ENCODE measurements around the gene ATOSB.
A peak's percentile ranks its signal among the peaks of the same experiment; 100 is the strongest.

Gene ATOSB

DNA sequence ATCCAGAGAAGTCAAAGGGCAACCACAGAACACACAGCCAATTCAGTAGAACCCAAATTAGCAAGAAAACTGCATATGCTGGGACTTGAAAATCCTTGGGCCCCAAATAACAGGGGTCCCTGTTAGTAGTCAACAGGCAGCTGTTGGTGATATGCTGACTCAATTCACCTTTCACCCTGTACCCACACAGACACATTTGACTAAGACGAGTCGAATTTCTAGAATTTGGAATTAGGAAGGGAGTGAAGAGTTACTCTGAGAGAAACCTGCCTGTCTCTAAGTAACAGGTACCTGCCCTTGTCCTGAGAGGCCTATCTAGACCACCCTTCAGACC, 42.4 kb downstream of the ATOSB start:
- Histone ChIP-seq H3K4me3 (ENCODE audit: low read length, poor library complexity, severe bottlenecking) (peak overlapping the region; percentile 95), H3K4me1 (ENCODE audit: insufficient read depth, low read length, poor library complexity, severe bottlenecking) (peaks cover 55% of the 10 kb centered on the region), H3K4me2 (ENCODE audit: low read depth, low read length, poor library complexity, severe bottlenecking) (peak overlapping the region; percentile 55), H4K20me1 (ENCODE audit: insufficient read depth, low read length, poor library complexity, severe bottlenecking) (peaks cover 45% of the 10 kb centered on the region), H2AFZ (ENCODE audit: low read length) (no peak overlapping the region), H3K9ac (ENCODE audit: low read depth, low read length, poor library complexity, severe bottlenecking) (peak overlapping the region; percentile 39), H3K36me3 (ENCODE audit: insufficient read depth, low read length) (peaks cover 9% of the 10 kb centered on the region; the same call in 1 of the 2 replicates), H3K79me2 (ENCODE audit: insufficient read depth, low read length) (peaks cover 66% of the 10 kb centered on the region), H3K9me3 (ENCODE audit: insufficient read depth, low read depth, low read length) (no peaks in the 10 kb centered on the region), H3F3A (ENCODE audit: low read depth) (peaks cover 10% of the 10 kb centered on the region), H3K9me2 (replicated peaks; ENCODE audit: low read depth, low read length) (no peaks in the 10 kb centered on the region), H3K27me3 (ENCODE audit: insufficient read depth, low read length, poor library complexity, severe bottlenecking) (no peaks in the 10 kb centered on the region)
- TF ChIP-seq, protein P1, sequence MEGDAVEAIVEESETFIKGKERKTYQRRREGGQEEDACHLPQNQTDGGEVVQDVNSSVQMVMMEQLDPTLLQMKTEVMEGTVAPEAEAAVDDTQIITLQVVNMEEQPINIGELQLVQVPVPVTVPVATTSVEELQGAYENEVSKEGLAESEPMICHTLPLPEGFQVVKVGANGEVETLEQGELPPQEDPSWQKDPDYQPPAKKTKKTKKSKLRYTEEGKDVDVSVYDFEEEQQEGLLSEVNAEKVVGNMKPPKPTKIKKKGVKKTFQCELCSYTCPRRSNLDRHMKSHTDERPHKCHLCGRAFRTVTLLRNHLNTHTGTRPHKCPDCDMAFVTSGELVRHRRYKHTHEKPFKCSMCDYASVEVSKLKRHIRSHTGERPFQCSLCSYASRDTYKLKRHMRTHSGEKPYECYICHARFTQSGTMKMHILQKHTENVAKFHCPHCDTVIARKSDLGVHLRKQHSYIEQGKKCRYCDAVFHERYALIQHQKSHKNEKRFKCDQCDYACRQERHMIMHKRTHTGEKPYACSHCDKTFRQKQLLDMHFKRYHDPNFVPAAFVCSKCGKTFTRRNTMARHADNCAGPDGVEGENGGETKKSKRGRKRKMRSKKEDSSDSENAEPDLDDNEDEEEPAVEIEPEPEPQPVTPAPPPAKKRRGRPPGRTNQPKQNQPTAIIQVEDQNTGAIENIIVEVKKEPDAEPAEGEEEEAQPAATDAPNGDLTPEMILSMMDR (conservative IDR thresholded peaks at IDR 0.05; ENCODE audit: low read length) = no peak
- TF ChIP-seq EZH2phosphoT487 (IDR thresholded peaks at IDR 0.05; ENCODE audit: borderline replicate concordance) = no peak

DNA sequence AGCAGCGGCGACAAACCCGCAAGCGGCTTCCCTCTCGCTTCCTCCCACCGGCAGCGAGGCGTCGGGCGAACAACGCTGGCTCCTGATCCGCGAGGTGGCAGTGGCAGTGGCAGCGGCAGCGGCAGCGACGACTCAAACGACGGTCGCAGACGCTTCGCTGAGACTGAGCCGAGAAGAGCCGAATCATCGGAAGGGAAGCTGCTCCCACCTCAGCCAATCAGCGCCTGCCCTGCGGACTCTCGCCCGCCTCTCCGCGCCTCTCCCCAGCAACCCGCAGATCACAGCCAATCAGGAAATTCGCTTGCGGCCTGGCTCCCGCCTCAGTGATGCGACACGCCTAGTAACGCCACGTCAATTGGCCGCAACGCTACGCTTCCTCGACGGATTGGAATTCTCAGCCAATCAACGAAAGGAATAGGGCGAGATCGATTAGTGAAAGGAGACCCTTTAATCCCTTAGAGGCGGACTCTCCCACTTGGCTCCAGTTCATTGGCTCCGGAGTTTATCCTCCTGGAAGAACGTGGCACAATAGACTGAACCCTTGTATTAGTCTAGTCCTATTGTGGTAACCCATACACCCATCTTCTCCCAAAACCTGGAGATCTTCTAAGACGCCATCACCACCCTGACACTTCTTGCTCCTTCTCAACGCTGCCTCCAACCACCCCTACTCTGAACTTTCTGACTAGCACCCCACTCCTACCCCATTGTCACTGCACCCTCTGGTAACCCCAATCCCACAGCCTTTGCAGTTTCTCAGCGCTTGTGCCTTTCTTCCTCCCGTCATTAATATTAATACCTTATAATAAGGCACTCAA, 43.0 kb downstream of the ATOSB start, which contains the start of gene VCP:
Gene VCP (minus strand): TSS at position 165 of the 818 bp plus-strand sequence. CDS start 272 bp downstream, outside the sequence.
- Histone ChIP-seq H3K36me3 (ENCODE audit: insufficient read depth, low read length) (peaks cover 14% of the 10 kb centered on the region; the same call in 1 of the 2 replicates), H3K79me2 (ENCODE audit: insufficient read depth, low read length) (peaks cover 66% of the 10 kb centered on the region), H2AFZ (ENCODE audit: low read length) (0 out of 2 replicates have a peak within 1 kb of the TSS, but pooled peaks have one; percentile 39)

DNA sequence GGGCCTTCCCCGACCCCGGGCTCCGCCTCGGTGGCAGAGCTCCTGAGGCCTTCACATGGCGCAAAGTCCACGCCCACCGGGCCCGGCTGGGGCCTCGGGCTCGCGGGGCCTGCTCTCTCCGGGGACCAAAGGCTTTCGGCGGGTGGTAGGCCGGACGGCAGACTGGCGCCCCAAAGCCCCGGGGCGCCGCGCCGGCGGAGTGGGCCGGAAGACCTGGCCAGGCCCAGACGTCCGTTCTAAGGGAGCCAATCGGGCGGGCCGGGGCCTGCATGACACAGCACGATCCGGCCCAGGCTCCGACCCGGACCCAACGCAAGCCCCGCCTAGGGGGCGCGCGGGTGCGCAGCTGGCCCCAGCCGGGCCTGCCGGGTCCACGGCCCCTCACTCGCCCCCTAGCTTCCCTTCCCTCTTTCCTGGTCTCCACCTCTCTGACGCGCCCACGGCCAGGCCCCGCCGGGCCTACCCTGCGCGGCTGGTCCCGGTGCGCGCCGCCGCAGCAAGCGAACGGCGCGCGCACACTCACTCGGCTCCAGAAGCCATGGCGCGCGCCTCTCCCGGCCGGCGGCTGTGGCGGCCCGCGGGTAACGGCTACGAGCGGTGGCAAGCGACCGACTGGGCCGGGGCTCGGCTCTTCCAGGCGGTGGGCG, 43.7 kb downstream of the ATOSB start:
- Histone ChIP-seq H3K9ac (ENCODE audit: low read depth, low read length, poor library complexity, severe bottlenecking) (peak overlapping the region; percentile 94), H3K9me2 (replicated peaks; ENCODE audit: low read depth, low read length) (no peaks in the 10 kb centered on the region), H3K4me2 (ENCODE audit: low read depth, low read length, poor library complexity, severe bottlenecking) (peak overlapping the region; percentile 99), H2AFZ (ENCODE audit: low read length) (no peak overlapping the region), H3F3A (ENCODE audit: low read depth) (peaks cover 10% of the 10 kb centered on the region), H4K20me1 (ENCODE audit: insufficient read depth, low read length, poor library complexity, severe bottlenecking) (peaks cover 54% of the 10 kb centered on the region), H3K4me1 (ENCODE audit: insufficient read depth, low read length, poor library complexity, severe bottlenecking) (peaks cover 53% of the 10 kb centered on the region), H3K36me3 (ENCODE audit: insufficient read depth, low read length) (peaks cover 22% of the 10 kb centered on the region; the same call in 1 of the 2 replicates), H3K9me3 (ENCODE audit: insufficient read depth, low read depth, low read length) (no peaks in the 10 kb centered on the region), H3K4me3 (ENCODE audit: low read length, poor library complexity, severe bottlenecking) (peak overlapping the region; percentile 95), H3K27me3 (ENCODE audit: insufficient read depth, low read length, poor library complexity, severe bottlenecking) (no peaks in the 10 kb centered on the region), H3K79me2 (ENCODE audit: insufficient read depth, low read length) (peaks cover 66% of the 10 kb centered on the region)
- no peak for TF ChIP-seq EZH2phosphoT487 (IDR thresholded peaks at IDR 0.05; ENCODE audit: borderline replicate concordance)
- TF ChIP-seq, protein P1 (conservative IDR thresholded peaks at IDR 0.05; ENCODE audit: low read length) = peak; percentile 37; the same call in 1 of the 2 replicates

More for the DNA sequence above, 43.0 kb downstream of the ATOSB start, which contains the start of gene VCP:
- no peaks in the 10 kb centered on the region for H3K9me3 ChIP-seq (ENCODE audit: insufficient read depth, low read depth, low read length)
- peaks cover 10% of the 10 kb centered on the region for H3F3A ChIP-seq (ENCODE audit: low read depth)
- H3K9me2 ChIP-seq (replicated peaks; ENCODE audit: low read depth, low read length) = no peaks in the 10 kb centered on the region
- peaks cover 51% of the 10 kb centered on the region for H4K20me1 ChIP-seq (ENCODE audit: insufficient read depth, low read length, poor library complexity, severe bottlenecking)
- peak within 1 kb of the TSS; percentile 94 for H3K9ac ChIP-seq (ENCODE audit: low read depth, low read length, poor library complexity, severe bottlenecking)
- TF ChIP-seq EZH2phosphoT487 (IDR thresholded peaks at IDR 0.05; ENCODE audit: borderline replicate concordance) = no peak
- TF ChIP-seq, protein P1 (conservative IDR thresholded peaks at IDR 0.05; ENCODE audit: low read length) = no peak
- peak within 1 kb of the TSS; percentile 95 for H3K4me3 ChIP-seq (ENCODE audit: low read length, poor library complexity, severe bottlenecking)
- H3K27me3 ChIP-seq (ENCODE audit: insufficient read depth, low read length, poor library complexity, severe bottlenecking) = no peaks in the 10 kb centered on the region
- peaks cover 55% of the 10 kb centered on the region for H3K4me1 ChIP-seq (ENCODE audit: insufficient read depth, low read length, poor library complexity, severe bottlenecking)
- H3K4me2 ChIP-seq (ENCODE audit: low read depth, low read length, poor library complexity, severe bottlenecking) = peak within 1 kb of the TSS; percentile 99

Data from Loucy (cell line).